Hematopoietic multipotent progenitor cell (in vitro differentiated cells): ENCODE data around the gene LTA. TPM values are rescaled to one million over a fixed set of nuclear protein-coding genes. Genes with fewer than 3 reads are reported as not detected.

ENCODE experiments used
- DNase-seq, 3 donors: peaks; one replicate each; pipeline ENCODE4 v3.0.0-alpha.2; 2011 to 2015; ENCODE audit warnings: low read depth in 2 of 3, low spot score in 2 of 3
- small RNA-seq: library from RNA; depleted of rRNA; stranded (forward); fragments of <200 nt; gene quantifications from one replicate; pipeline ENCODE3, GENCODE V24; 2012
- total RNA-seq: library from RNA; depleted of rRNA; stranded (reverse); fragments of >200 nt; gene quantifications from one replicate; pipeline ENCODE4 v1.2.3, GENCODE V29; 2012

Gene LTA
- total RNA-seq, 1 donor: under 0.01 TPM

DNA sequence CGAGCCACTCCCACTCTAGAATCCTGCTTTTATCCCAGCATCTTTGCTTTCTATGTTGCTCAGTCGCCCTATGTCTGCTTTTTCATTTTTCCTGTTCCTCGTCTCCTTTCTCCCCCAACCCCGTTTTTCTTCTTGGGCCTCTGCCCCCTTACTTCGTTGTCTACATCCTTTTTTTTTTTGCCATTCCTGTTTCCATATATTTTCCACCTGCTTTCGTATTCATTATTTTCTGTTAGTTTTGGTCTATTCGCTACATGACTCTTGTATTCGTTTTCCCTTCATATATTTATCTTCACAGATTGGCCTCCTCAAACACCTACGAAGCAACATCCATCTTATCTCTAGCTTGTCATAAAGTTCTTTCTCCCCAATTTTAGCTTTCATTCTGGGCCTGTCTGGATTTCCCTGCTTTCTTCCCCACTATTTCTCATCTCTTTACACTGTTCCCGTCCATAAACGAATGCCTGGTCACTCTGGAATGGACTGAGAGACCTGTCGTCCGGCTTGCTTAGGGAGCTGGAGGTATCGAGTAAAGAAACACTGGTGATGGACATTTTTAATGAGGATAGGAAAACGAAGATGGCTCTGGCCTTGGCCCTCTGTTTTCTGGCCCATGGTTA, 49.3 kb downstream of the LTA start:
- no peak for DNase-seq

DNA sequence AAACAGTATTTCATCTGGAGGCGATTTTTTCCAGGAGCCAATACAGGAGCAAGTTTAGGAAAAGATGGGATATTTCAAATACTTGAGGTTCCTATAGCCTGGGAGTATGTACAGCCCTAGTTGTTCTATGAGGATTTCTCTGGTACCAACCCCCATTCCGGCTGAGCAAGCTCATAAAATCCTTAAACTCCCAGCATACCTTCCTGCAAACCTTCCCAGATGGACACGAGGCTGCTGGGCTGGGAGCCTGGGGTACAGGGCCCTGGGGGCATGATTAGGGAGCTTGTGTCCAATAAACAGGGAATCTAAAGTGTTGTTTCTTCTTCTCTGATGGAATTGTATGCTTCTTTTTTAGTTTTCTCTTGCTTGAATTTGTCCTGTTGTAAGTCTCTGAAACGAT, 49.9 kb downstream of the LTA start:
- no peak for DNase-seq

DNA sequence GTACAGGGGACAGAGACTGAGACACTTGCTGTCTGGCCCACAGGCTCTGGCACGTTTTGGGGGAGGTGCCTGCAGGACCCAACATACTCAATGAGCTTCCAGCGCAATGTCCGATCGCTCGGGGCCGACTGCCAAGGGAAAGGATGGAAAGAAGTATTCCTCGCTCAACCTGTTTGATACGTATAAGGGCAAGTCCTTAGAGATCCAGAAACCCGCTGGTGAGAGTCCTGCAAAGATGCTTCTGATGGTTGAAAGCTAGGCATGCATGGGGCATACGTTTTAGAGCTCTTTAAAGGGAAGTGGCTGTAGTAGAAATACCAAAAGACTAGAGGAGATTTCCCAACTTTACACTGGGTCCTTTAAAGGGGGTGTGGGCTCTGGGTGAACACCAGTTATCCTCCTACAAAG, 50.6 kb downstream of the LTA start:
- no peak for DNase-seq

Small RNA genes within 50 kb of the gene (small RNA-seq; reads per million reads assigned to genes)
- 38.3 reads per million, percentile 96 among the genes with 10 or more reads in this experiment for gene SNORA38
- gene SNORD117: 407 reads per million, percentile 98 among the genes with 10 or more reads in this experiment
- not detected for gene SNORD84
- not detected for gene UQCRHP1

Other genes starting within 250 kb of the LTA start
- 2,264 TPM for gene HLA-B, start 215.1 kb upstream of the LTA start, total RNA-seq
- gene MICA, start 168.7 kb upstream of the LTA start, total RNA-seq: 15.9 TPM
- 15.1 TPM for gene MICB, start 74.1 kb upstream of the LTA start, total RNA-seq
- not detected for gene MCCD1, start 43.3 kb upstream of the LTA start, total RNA-seq
- gene DDX39B, start 30.3 kb upstream of the LTA start, total RNA-seq: 571 TPM
- 1.1 TPM for gene ATP6V1G2, start 25.7 kb upstream of the LTA start, total RNA-seq
- gene NFKBIL1, start 24.7 kb upstream of the LTA start, total RNA-seq: 33.7 TPM
- gene TNF, start 3.3 kb downstream of the LTA start, total RNA-seq: 0.27 TPM
- gene LTB, start 10.1 kb downstream of the LTA start, total RNA-seq: 31.0 TPM
- gene LST1, start 14.0 kb downstream of the LTA start, total RNA-seq: 74.9 TPM
- 0.27 TPM for gene NCR3, start 20.7 kb downstream of the LTA start, total RNA-seq
- gene AIF1, start 42.9 kb downstream of the LTA start, total RNA-seq: 66.8 TPM
- gene PRRC2A, start 48.4 kb downstream of the LTA start, total RNA-seq: 117 TPM
- 172 TPM for gene BAG6, start 80.4 kb downstream of the LTA start, total RNA-seq
- 3.8 TPM for gene APOM, start 83.6 kb downstream of the LTA start, total RNA-seq
- 19.1 TPM for gene C6orf47, start 88.5 kb downstream of the LTA start, total RNA-seq
- 16.2 TPM for gene GPANK1, start 92.7 kb downstream of the LTA start, total RNA-seq
- gene CSNK2B, start 93.8 kb downstream of the LTA start, total RNA-seq: 232 TPM
- 7.8 TPM for gene LY6G5B, start 97.7 kb downstream of the LTA start, total RNA-seq
- 3.5 TPM for gene LY6G5C, start 108.8 kb downstream of the LTA start, total RNA-seq
- gene ABHD16A, start 131.0 kb downstream of the LTA start, total RNA-seq: 75.4 TPM
- 0.54 TPM for gene LY6G6F, start 134.6 kb downstream of the LTA start, total RNA-seq
- gene LY6G6D, start 143.1 kb downstream of the LTA start, total RNA-seq: 1.6 TPM
- 0.54 TPM for gene LY6G6C, start 149.5 kb downstream of the LTA start, total RNA-seq
- gene MPIG6B, start 151.1 kb downstream of the LTA start, total RNA-seq: 7.8 TPM
- gene DDAH2, start 157.0 kb downstream of the LTA start, total RNA-seq: 223 TPM
- gene CLIC1, start 164.2 kb downstream of the LTA start, total RNA-seq: 794 TPM
- 32.3 TPM for gene MSH5, start 167.7 kb downstream of the LTA start, total RNA-seq
- gene SAPCD1, start 190.4 kb downstream of the LTA start, total RNA-seq: 0.27 TPM
- gene VWA7, start 205.0 kb downstream of the LTA start, total RNA-seq: 2.4 TPM
- 52.0 TPM for gene VARS1, start 223.5 kb downstream of the LTA start, total RNA-seq
- gene LSM2, start 234.7 kb downstream of the LTA start, total RNA-seq: 70.6 TPM
- gene HSPA1L, start 243.0 kb downstream of the LTA start, total RNA-seq: 1.9 TPM
- gene HSPA1A, start 243.3 kb downstream of the LTA start, total RNA-seq: 358 TPM